Naive thymus-derived CD4-positive, alpha-beta T cell (primary cell): ENCODE measurements around the gene UNC119B. TPM values are rescaled to one million over a fixed set of nuclear protein-coding genes. Genes with fewer than 3 reads are reported as not detected.

Source experiments
- ATAC-seq: fragments of 150-1000 bp; cut with Tn5 transposase; 2 replicates; pipeline ENCODE4 v1.10.0; 2021; ENCODE audit warnings: mild to moderate bottlenecking, moderate library complexity
- CTCF ChIA-PET: fragments of 350-600 bp; sonication (Branson Sonifier 250); formaldehyde crosslinking; loops from one replicate; lab custom pipeline; 2021; ENCODE audit warnings: antibody characterized with exemption; lab: Charles Lee
- POLR2A ChIA-PET: fragments of 350-600 bp; sonication (Branson Sonifier 250); formaldehyde crosslinking; loops from one replicate; lab custom pipeline; 2021; ENCODE audit warnings: antibody characterized with exemption, inconsistent platforms; lab: Charles Lee
- DNase-seq, 9 donors: peaks; one replicate each; pipeline versions ENCODE4 v3.0.0 to v3.0.0-alpha.2; 2020 to 2022; ENCODE audit warnings: mixed read lengths in 1 of 9
- H3K27ac ChIP-seq: one replicate; pipeline ENCODE4 v1.7.0; 2013; ENCODE audit warnings: mild to moderate bottlenecking, low read depth, low read length, moderate library complexity
- H3K27me3 ChIP-seq, 2 donors: one replicate each; pipeline ENCODE4 v1.7.0; 2013; ENCODE audit warnings: low read length in 2 of 2, mild to moderate bottlenecking in 2 of 2, moderate library complexity in 2 of 2; ENCODE audit not compliant: control insufficient read depth in 2 of 2, insufficient read depth in 2 of 2
- H3K36me3 ChIP-seq, 3 experiments: 1 replicate in 2 of 3; 2 replicates in 1 of 3; pipeline ENCODE4 v1.7.0; 2013; ENCODE audit warnings: low read length in 3 of 3, mild to moderate bottlenecking in 3 of 3, moderate library complexity in 1 of 3; ENCODE audit not compliant: insufficient read depth in 3 of 3, control insufficient read depth in 2 of 3
- H3K4me1 ChIP-seq, 2 donors: one replicate each; pipeline ENCODE4 v1.7.0; 2013; ENCODE audit warnings: low read length in 2 of 2, mild to moderate bottlenecking in 2 of 2, moderate library complexity in 1 of 2; ENCODE audit not compliant: control insufficient read depth in 2 of 2, insufficient read depth in 2 of 2
- H3K4me3 ChIP-seq: 2 replicates; pipeline ENCODE4 v1.7.0; 2013; ENCODE audit warnings: mild to moderate bottlenecking, low read length
- H3K9me3 ChIP-seq, 3 experiments: 1 replicate in 2 of 3; 2 replicates in 1 of 3; pipeline ENCODE4 v1.7.0; 2013; ENCODE audit warnings: low read length in 3 of 3; ENCODE audit not compliant: control insufficient read depth in 2 of 3
- H3K27ac Mint-ChIP-seq, 9 donors: one replicate each; pipeline ENCODE4 v1.8.0; 2020 to 2022; ENCODE audit warnings: mixed read lengths in 9 of 9, mild to moderate bottlenecking in 8 of 9, moderate library complexity in 5 of 9, inconsistent platforms in 2 of 9
- H3K27me3 Mint-ChIP-seq, 5 donors: one replicate each; pipeline ENCODE4 v1.8.0; 2021 to 2022; ENCODE audit warnings: mixed read lengths in 5 of 5, mild to moderate bottlenecking in 1 of 5
- H3K36me3 Mint-ChIP-seq, 5 donors: one replicate each; pipeline ENCODE4 v1.8.0; 2020 to 2022; ENCODE audit warnings: mixed read lengths in 5 of 5, mild to moderate bottlenecking in 3 of 5, inconsistent platforms in 1 of 5
- H3K4me1 Mint-ChIP-seq, 7 donors: one replicate each; pipeline ENCODE4 v1.8.0; 2020 to 2022; ENCODE audit warnings: mixed read lengths in 7 of 7, mild to moderate bottlenecking in 3 of 7, inconsistent platforms in 1 of 7
- H3K4me3 Mint-ChIP-seq, 10 donors: one replicate each; pipeline ENCODE4 v1.8.0; 2020 to 2022; ENCODE audit warnings: mild to moderate bottlenecking in 10 of 10, mixed read lengths in 10 of 10, moderate library complexity in 6 of 10, inconsistent platforms in 2 of 10
- H3K9me3 Mint-ChIP-seq, 11 donors: one replicate each; pipeline ENCODE4 v1.8.0; 2020 to 2022; ENCODE audit warnings: mixed read lengths in 11 of 11, mild to moderate bottlenecking in 4 of 11, inconsistent platforms in 1 of 11, moderate library complexity in 1 of 11
- intact Hi-C, 2 donors: fragments of 100-400 bp; cut with micrococcal nuclease; formaldehyde crosslinking; loops; one replicate each; pipeline ENCODE4 v1.15.1; 2023
- polyA plus RNA-seq, 2 donors: library from polyadenylated mRNA; unstranded; fragments of 300-500 nt; fragmentation: Illumina TruSeq; gene quantifications; one replicate each; pipeline ENCODE4 v1.2.3, GENCODE V29; 2021
- total RNA-seq, 6 experiments: library from RNA in 5 of 6; stranded (reverse) in 5 of 6; gene quantifications; 1 replicate in 5 of 6; 2 replicates in 1 of 6; pipeline ENCODE4 v1.2.3 and lab custom pipeline; 2021 to 2026

Gene UNC119B
- total and polyA plus RNA-seq, 7 experiments from 2014 or later = 10.6 to 26.7 (median 15.2) TPM

DNA sequence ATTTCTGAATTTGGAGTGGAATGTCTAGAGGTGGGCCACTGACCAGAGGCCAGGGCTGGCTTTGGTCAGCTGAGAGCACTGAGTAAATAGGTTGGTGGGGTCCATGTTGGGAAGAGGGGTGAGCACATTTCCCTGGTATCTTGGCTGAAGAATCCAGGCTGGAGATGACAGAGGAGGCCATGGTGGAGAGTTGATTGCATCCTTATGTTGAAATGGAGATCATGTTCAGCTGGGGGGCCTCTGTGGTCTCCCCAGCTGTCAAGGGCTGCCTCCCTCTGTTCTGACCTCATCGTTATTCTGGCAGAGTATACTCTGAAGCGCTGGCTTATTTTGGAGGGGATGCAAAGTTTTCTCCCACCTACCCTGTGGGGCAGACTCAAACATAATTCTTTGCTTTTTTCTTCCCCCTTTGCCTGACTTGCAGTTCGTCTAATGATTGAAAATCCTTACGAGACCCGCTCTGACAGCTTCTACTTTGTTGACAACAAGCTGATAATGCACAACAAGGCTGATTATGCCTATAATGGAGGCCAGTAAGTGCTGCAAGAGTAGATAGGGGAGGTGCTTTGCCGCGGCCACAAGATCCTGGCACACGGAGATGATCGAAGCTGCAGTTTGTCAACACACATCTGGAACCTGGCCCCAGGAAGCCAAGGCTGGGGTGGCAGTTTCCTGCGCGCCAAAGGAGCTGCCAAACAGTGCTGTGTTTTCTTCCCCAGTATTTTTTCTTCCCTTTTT, 9.4 kb downstream of the UNC119B start:
- Mint-ChIP-seq H3K9me3 (no peaks in the 10 kb centered on the region), H3K4me1 (peaks cover 8 to 23% (median 17%) of the 10 kb centered on the region in 7 donors), H3K27me3 (no peaks in the 10 kb centered on the region), H3K27ac (peak overlapping the region in 3 of 9 donors; percentile 11 to 70 (median 53)), H3K36me3 (peaks cover 19 to 65% (median 24%) of the 10 kb centered on the region in 5 donors), H3K4me3 (no peak overlapping the region)
- DNase-seq (no peak), ATAC-seq (no peak)
- Histone ChIP-seq H3K4me3 (no peak overlapping the region), H3K4me1 (no peaks in the 10 kb centered on the region), H3K27me3 (no peaks in the 10 kb centered on the region), H3K27ac (no peak overlapping the region), H3K9me3 (no peaks in the 10 kb centered on the region), H3K36me3 (peaks cover 6 to 78% (median 22%) of the 10 kb centered on the region in 3 experiments)
- CTCF ChIA-PET = interaction anchor here (1.5 kb wide), 1 partner anchor 8 kb away, joined by 3 read pairs; no protein-coding TSS in a partner anchor
- intact Hi-C loops = loop anchor here in 1 of 2 donors (10.0 kb wide), 1 partner anchor 255 kb away; the partner anchor contains the start of gene HNF1A
- POLR2A ChIA-PET = interaction anchor here (0.6 to 0.9 kb wide), 2 partner anchors 12 to 199 kb away, joined by 3 to 7 read pairs; no protein-coding TSS in a partner anchor

GRCh38 chr12:120720234-120720986, 10.2 kb downstream of the UNC119B start:
- no peaks in the 10 kb centered on the region for H3K27me3 Mint-ChIP-seq
- H3K9me3 ChIP-seq = no peaks in the 10 kb centered on the region
- no peak overlapping the region for H3K4me3 ChIP-seq
- no peak overlapping the region for H3K27ac ChIP-seq
- H3K27me3 ChIP-seq = no peaks in the 10 kb centered on the region
- peaks cover 5 to 7% of the 10 kb centered on the region in 2 donors for H3K4me1 ChIP-seq
- DNase-seq = no peak
- H3K4me1 Mint-ChIP-seq = peaks cover 12 to 31% (median 24%) of the 10 kb centered on the region in 7 donors
- peak; percentile 46 for ATAC-seq
- H3K27ac Mint-ChIP-seq = no peak overlapping the region
- peaks cover 19 to 62% (median 21%) of the 10 kb centered on the region in 5 donors for H3K36me3 Mint-ChIP-seq
- POLR2A ChIA-PET = interaction anchor here (0.9 kb wide), 1 partner anchor 13 kb away, joined by 3 read pairs; no protein-coding TSS in a partner anchor
- no peak overlapping the region for H3K4me3 Mint-ChIP-seq
- no peaks in the 10 kb centered on the region for H3K9me3 Mint-ChIP-seq
- CTCF ChIA-PET = interaction anchor here (1.5 kb wide), 1 partner anchor 9 kb away, joined by 3 read pairs; no protein-coding TSS in a partner anchor
- H3K36me3 ChIP-seq = peaks cover 6 to 73% (median 22%) of the 10 kb centered on the region in 3 experiments
- intact Hi-C loops = no loop called here

DNA sequence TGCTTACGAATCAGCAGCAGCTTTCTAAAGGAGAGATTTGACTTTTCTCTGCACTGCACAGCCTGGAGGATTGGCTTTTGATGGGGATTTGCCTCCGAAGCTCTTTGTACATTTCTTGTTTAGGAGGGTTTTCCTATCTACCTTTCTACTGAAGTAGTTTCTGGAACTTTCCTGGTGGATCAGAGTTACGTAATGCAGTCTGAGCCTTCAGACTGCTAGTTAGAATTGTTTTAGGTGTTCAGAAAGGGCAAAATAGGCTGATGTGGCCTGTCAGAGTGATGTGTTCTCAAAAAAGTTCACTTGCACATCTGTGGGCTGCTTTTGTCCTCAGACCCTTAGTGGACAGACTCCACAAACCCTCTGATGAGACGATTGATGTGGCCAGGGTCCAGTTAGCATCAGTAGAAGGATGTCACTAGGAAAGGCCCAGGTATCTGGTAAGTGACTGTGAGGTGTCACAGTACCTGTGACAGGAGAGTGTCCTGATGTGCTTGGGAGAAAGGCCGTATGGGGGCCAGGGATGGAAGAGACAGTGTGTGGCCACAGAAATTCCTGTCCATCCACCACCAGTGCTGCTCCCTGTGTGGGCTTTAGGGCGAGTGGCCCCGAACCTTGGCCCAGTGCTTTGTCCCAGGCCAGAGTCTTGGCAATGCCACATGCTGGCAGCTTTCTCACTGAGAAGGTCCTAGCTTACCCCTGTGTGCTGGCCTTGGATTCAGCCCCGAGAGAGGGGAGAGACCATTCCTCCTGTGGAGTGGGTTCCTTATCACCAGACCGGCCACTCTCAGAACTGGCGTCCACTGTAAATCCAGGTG, 10.9 kb downstream of the UNC119B start:
- Histone ChIP-seq H3K36me3 (peaks cover 6 to 67% (median 19%) of the 10 kb centered on the region in 3 experiments), H3K4me3 (no peak overlapping the region), H3K27ac (no peak overlapping the region), H3K27me3 (no peaks in the 10 kb centered on the region), H3K9me3 (no peaks in the 10 kb centered on the region), H3K4me1 (peaks cover 7 to 8% of the 10 kb centered on the region in 2 donors)
- peaks cover 18 to 58% (median 20%) of the 10 kb centered on the region in 5 donors for H3K36me3 Mint-ChIP-seq
- intact Hi-C loops = no loop called here
- DNase-seq (no peak), ATAC-seq (no peak)
- CTCF ChIA-PET = interaction anchor here (1.5 kb wide), 1 partner anchor 10 kb away, joined by 3 read pairs; no protein-coding TSS in a partner anchor
- H3K27me3 Mint-ChIP-seq = no peaks in the 10 kb centered on the region
- POLR2A ChIA-PET = no interaction called here
- peaks cover 13 to 36% (median 28%) of the 10 kb centered on the region in 7 donors for H3K4me1 Mint-ChIP-seq
- H3K4me3 Mint-ChIP-seq = no peak overlapping the region
- H3K9me3 Mint-ChIP-seq = no peaks in the 10 kb centered on the region
- H3K27ac Mint-ChIP-seq = no peak overlapping the region

DNA sequence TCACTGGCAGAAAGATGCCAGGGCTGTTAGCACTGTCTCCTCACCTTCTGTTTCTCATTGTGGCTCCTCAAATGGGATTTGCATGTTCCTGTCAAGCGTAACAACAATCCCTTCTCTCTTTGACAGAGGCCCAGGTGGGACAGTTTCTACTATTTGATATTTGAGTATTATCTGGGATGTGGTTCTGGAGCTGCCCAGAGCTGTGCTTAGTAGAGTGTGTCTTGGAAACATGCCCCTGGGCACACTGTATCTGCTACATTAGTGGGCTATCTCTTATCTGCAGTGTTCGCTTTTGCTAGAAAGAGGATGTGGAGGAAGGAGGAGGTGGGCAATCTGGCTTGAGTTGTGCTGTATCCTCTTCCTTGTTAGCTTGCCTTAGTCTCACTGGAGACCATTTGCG, 11.6 kb downstream of the UNC119B start:
- H3K9me3 ChIP-seq = no peaks in the 10 kb centered on the region
- ATAC-seq = no peak
- ChIA-PET CTCF (no interaction called here), POLR2A (no interaction called here)
- intact Hi-C loops = no loop called here
- no peak for DNase-seq
- H3K27ac Mint-ChIP-seq = no peak overlapping the region
- peaks cover 2 to 60% (median 13%) of the 10 kb centered on the region in 3 experiments for H3K36me3 ChIP-seq
- peaks cover 13 to 51% (median 18%) of the 10 kb centered on the region in 5 donors for H3K36me3 Mint-ChIP-seq
- H3K27ac ChIP-seq = no peak overlapping the region
- H3K4me1 ChIP-seq = peaks cover 12 to 13% of the 10 kb centered on the region in 2 donors
- peaks cover 19 to 40% (median 34%) of the 10 kb centered on the region in 7 donors for H3K4me1 Mint-ChIP-seq
- H3K27me3 Mint-ChIP-seq = no peaks in the 10 kb centered on the region
- H3K9me3 Mint-ChIP-seq = no peaks in the 10 kb centered on the region
- H3K4me3 ChIP-seq = no peak overlapping the region
- no peaks in the 10 kb centered on the region for H3K27me3 ChIP-seq
- no peak overlapping the region for H3K4me3 Mint-ChIP-seq

- Histone ChIP-seq H3K27ac (no peak overlapping the region), H3K36me3 (peaks cover 0 to 52% (median 8%) of the 10 kb centered on the region in 3 experiments), H3K4me1 (peaks cover 12 to 13% of the 10 kb centered on the region in 2 donors), H3K9me3 (no peaks in the 10 kb centered on the region), H3K27me3 (no peaks in the 10 kb centered on the region), H3K4me3 (no peak overlapping the region)
- no peaks in the 10 kb centered on the region for H3K9me3 Mint-ChIP-seq
- ATAC-seq (no peak), DNase-seq (no peak)
- H3K36me3 Mint-ChIP-seq = peaks cover 13 to 47% (median 18%) of the 10 kb centered on the region in 5 donors
- ChIA-PET POLR2A (no interaction called here), CTCF (no interaction called here)
- H3K4me3 Mint-ChIP-seq = no peak overlapping the region
- H3K27me3 Mint-ChIP-seq = no peaks in the 10 kb centered on the region
- H3K4me1 Mint-ChIP-seq = peaks cover 19 to 40% (median 34%) of the 10 kb centered on the region in 7 donors
- H3K27ac Mint-ChIP-seq = no peak overlapping the region
- intact Hi-C loops = no loop called here
These were observed 12.5 kb downstream of the UNC119B start for GRCh38 chr12:120722784-120723183.
